Tibial nerve (tissue), 4 donors: ENCODE results near the gene CCDC126. TPM values are rescaled to one million over a fixed set of nuclear protein-coding genes. Genes with fewer than 3 reads are reported as not detected.

Source experiments
- DNase-seq, 2 donors: peaks; one replicate each; pipeline ENCODE4 v3.0.0-alpha.2; 2019; ENCODE audit warnings: low spot score in 2 of 2
- H3K27ac ChIP-seq, 4 donors: fragments of 200-600 bp; sonication (generic) in 3 of 4; one replicate each; pipeline ENCODE4 v1.5.1; 2017 to 2019; ENCODE audit warnings: mild to moderate bottlenecking in 1 of 4
- H3K27me3 ChIP-seq, 2 donors: fragments of 200-600 bp; sonication (generic) in 1 of 2; one replicate each; pipeline versions ENCODE4 v1.5.1 to v1.6.0; 2017 to 2019
- H3K36me3 ChIP-seq, 3 donors: fragments of 200-600 bp; sonication (generic); one replicate each; pipeline ENCODE4 v1.5.1; 2018 to 2019
- H3K4me1 ChIP-seq, 4 donors: fragments of 200-600 bp; sonication (generic) in 3 of 4; one replicate each; pipeline ENCODE4 v1.5.1; 2017 to 2019
- H3K4me3 ChIP-seq, 4 donors: fragments of 200-600 bp; sonication (generic) in 3 of 4; one replicate each; pipeline ENCODE4 v1.5.1; 2017 to 2019; ENCODE audit warnings: mild to moderate bottlenecking in 1 of 4, moderate library complexity in 1 of 4
- H3K9me3 ChIP-seq, 4 donors: fragments of 200-600 bp; sonication (generic) in 3 of 4; one replicate each; pipeline ENCODE4 v1.5.1; 2017 to 2019
- CTCF ChIP-seq, 5 experiments: fragments of 200-600 bp in 3 of 5; fragments of 450-650 bp in 2 of 5; sonication (generic) in 3 of 5; IDR thresholded peaks; one replicate each; pipeline ENCODE4 v1.5.1; 2016 to 2019; ENCODE audit warnings: antibody characterized with exemption in 5 of 5, mild to moderate bottlenecking in 3 of 5, moderate library complexity in 2 of 5
- EP300 ChIP-seq, 2 donors: sonication (generic); formaldehyde crosslinking; IDR thresholded peaks; one replicate each; pipeline ENCODE4 v1.6.1; 2017; ENCODE audit warnings: antibody characterized with exemption in 2 of 2, mild to moderate bottlenecking in 1 of 2
- POLR2A ChIP-seq, 2 donors: fragments of 450-650 bp; IDR thresholded peaks; one replicate each; pipeline ENCODE4 v1.6.1; 2017; ENCODE audit warnings: antibody characterized with exemption in 2 of 2, mild to moderate bottlenecking in 2 of 2, moderate library complexity in 2 of 2
- WGBS, 2 donors: methylation state at CpG; one replicate each; pipeline ENCODE4 v1.1.5; 2018; 5-methylcytosine and 5-hydroxymethylcytosine counted together
- total RNA-seq, 4 donors: library from RNA; depleted of rRNA; stranded (reverse); fragments of >200 nt; gene quantifications; one replicate each; pipeline ENCODE4 v1.1.0, GENCODE V29; 2016

The CCDC126 gene
- total RNA-seq, 4 donors from 2014 or later: 5.5 to 10.3 (median 8.2) TPM

DNA sequence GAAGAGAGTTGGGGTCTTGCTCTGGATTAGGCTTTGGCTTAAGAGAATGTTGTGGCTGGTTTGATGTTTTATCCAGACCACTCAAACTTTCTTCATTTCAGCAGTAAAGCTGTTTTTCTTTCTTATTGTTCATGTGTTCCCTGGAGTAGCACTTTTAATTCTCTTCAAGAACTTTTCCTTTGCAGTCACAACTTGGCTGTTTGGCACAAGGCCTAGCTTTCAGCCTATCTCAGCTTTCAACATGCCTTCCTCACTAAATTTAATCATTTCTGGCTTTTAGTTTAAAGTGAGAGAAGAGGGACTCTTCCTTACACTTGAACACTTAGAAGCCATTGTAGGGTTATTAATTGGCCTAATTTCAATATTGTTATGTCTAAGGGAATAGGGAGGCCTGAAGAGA lies 18.1 kb downstream of the CCDC126 start:
- TF ChIP-seq EP300 (IDR thresholded peaks at IDR 0.05) (no peak), POLR2A (IDR thresholded peaks at IDR 0.05) (no peak), CTCF (IDR thresholded peaks at IDR 0.05) (no peak)
- no peak for DNase-seq
- Histone ChIP-seq H3K4me3 (no peak overlapping the region), H3K4me1 (no peaks in the 10 kb centered on the region), H3K9me3 (peaks cover 3 to 41% (median 11%) of the 10 kb centered on the region in 4 donors), H3K27me3 (no peaks in the 10 kb centered on the region), H3K36me3 (peaks cover 0 to 69% (median 0%) of the 10 kb centered on the region in 3 donors), H3K27ac (no peak overlapping the region)

- 91 to 98% methylated on average over 2 of the region's 2 CpGs for WGBS, 2 donors
- no peak for TF ChIP-seq EP300 (IDR thresholded peaks at IDR 0.05)
- TF ChIP-seq POLR2A (IDR thresholded peaks at IDR 0.05): no peak
- no peak for TF ChIP-seq CTCF (IDR thresholded peaks at IDR 0.05)
- Histone ChIP-seq H3K27ac (no peak overlapping the region), H3K36me3 (peaks cover 0 to 64% (median 0%) of the 10 kb centered on the region in 3 donors), H3K27me3 (no peaks in the 10 kb centered on the region), H3K4me1 (no peaks in the 10 kb centered on the region), H3K4me3 (no peak overlapping the region), H3K9me3 (peaks cover 3 to 41% (median 11%) of the 10 kb centered on the region in 4 donors)
- no peak for DNase-seq
These were observed 19.4 kb downstream of the CCDC126 start for GRCh38 chr7:23616593-23616992.

DNA sequence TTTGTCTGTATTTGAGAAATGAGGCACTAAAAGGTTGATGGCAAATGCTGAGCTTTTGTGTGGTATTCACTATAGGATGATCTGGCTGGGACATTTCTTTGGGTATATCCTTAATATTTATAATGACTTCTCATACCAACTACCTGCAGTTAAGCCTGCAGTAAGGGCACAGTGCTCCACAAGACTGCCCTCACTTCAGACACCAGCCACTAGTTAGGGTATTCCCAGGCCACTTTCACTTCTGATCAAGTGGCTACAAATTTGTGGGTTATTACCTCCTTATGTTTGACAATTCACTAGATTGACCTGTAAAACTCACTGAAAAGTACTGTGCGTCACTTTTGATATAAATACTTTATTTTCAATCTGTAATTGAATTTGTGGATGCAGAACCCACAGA lies 20.3 kb downstream of the CCDC126 start:
- WGBS, 2 donors: 97 to 100% methylated on average over 1 of the region's 1 CpG
- no peak for DNase-seq
- no peak for TF ChIP-seq EP300 (IDR thresholded peaks at IDR 0.05)
- no peak for TF ChIP-seq CTCF (IDR thresholded peaks at IDR 0.05)
- no peak for TF ChIP-seq POLR2A (IDR thresholded peaks at IDR 0.05)
- no peaks in the 10 kb centered on the region for H3K27me3 ChIP-seq
- H3K27ac ChIP-seq: no peak overlapping the region
- H3K4me1 ChIP-seq: no peaks in the 10 kb centered on the region
- peaks cover 3 to 41% (median 11%) of the 10 kb centered on the region in 4 donors for H3K9me3 ChIP-seq
- no peak overlapping the region for H3K4me3 ChIP-seq
- peaks cover 0 to 60% (median 0%) of the 10 kb centered on the region in 3 donors for H3K36me3 ChIP-seq

DNA sequence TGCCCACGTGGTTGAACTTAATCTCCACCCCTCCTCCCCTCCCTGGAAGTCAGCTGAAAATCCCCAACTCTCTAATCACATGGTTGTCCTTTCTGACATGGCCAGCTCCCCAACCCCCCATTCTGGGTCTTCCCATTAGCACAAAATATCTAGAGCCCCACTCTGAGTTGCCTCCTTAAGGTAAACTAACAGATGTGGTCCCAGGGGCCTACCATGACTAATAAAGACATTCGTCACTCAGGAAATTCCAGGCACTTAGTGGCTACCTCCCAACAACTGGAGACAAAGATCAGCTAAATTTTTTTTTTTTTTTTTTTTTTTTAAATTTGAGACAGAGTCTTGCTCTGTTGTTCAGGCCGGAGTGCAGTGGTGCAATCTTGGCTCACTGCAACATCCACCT lies 21.1 kb downstream of the CCDC126 start:
- no peak for TF ChIP-seq EP300 (IDR thresholded peaks at IDR 0.05)
- no peak for TF ChIP-seq CTCF (IDR thresholded peaks at IDR 0.05)
- TF ChIP-seq POLR2A (IDR thresholded peaks at IDR 0.05): no peak
- 84 to 88% methylated on average over 3 of the region's 3 CpGs for WGBS, 2 donors
- H3K27me3 ChIP-seq: no peaks in the 10 kb centered on the region

DNA sequence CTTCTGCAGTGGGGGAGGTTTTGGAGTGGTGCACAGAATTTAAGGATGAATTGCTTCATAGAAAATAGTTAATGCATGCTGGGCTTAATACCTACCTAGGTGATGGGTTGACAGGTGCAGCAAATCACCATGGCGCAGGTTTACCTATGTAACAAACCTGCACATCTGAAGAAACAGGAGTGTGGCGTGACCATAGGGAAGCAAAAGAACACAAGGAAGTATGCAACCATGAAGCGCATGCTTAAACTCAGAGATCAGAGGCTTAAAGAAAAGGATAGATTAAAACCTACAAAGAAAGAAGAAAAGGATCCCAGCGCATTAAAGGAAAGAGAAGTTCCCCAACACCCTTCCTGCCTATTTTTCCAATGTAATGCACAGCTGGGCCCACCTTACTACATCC lies 22.0 kb downstream of the CCDC126 start:
- no peaks in the 10 kb centered on the region for H3K4me1 ChIP-seq
- H3K9me3 ChIP-seq: peaks cover 3 to 41% (median 11%) of the 10 kb centered on the region in 4 donors
- no peak overlapping the region for H3K4me3 ChIP-seq
- H3K27ac ChIP-seq: no peak overlapping the region
- WGBS, 2 donors: 97% methylated on average over 4 of the region's 4 CpGs
- H3K27me3 ChIP-seq: no peaks in the 10 kb centered on the region
- H3K36me3 ChIP-seq: peaks cover 0 to 44% (median 0%) of the 10 kb centered on the region in 3 donors
- no peak for DNase-seq
- TF ChIP-seq CTCF (IDR thresholded peaks at IDR 0.05) (no peak), POLR2A (IDR thresholded peaks at IDR 0.05) (no peak), EP300 (IDR thresholded peaks at IDR 0.05) (no peak)

More for the DNA sequence above, 21.1 kb downstream of the CCDC126 start:
- no peaks in the 10 kb centered on the region for H3K4me1 ChIP-seq
- H3K27ac ChIP-seq: no peak overlapping the region
- no peak overlapping the region for H3K4me3 ChIP-seq
- no peak for DNase-seq
- H3K9me3 ChIP-seq: peaks cover 3 to 41% (median 11%) of the 10 kb centered on the region in 4 donors
- H3K36me3 ChIP-seq: peaks cover 0 to 53% (median 0%) of the 10 kb centered on the region in 3 donors
